HG03064 (cell line): Measurements from ENCODE around the gene OTUD1.
A peak's percentile ranks its signal among the peaks of the same experiment; 100 is the strongest.

ENCODE experiments used
- ATAC-seq: cut with Tn5 transposase; IDR thresholded peaks from one replicate; pipeline ENCODE4 v1.9.1; 2021; ENCODE audit warnings: low read depth; ENCODE audit not compliant: unreplicated experiment

Gene OTUD1

DNA sequence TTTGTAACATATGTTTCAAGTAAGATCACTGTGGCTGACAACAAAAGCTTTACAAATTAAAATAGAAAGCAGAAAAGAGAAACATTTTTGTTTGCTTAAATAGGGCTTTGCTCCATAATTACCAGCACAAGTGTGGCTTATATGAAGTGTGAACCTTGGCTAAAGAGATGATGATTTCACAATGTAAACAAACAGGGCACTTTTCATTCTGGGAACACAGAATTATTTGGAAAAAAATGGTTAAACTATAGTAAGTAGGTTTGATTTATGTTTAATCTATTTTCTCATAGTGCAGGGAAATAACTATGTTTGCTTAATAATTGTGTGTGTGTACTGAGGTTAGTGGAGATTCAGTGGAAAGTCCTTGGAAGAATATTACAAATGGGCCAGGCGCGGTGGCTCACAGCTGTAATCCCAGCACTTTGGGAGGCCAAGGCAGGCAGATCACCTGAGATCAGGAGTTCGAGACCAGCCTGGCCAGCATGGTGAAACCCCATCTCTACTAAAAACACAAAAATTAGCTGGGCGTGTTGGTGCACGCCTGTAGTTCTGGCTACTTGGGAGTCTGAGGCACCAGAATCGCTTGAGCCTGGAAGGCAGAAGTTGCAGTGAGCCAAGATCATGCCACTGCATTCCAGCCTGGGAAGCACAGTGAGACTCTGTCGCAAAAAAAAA lies 19.1 kb upstream of the OTUD1 start:
- no peak for ATAC-seq

DNA sequence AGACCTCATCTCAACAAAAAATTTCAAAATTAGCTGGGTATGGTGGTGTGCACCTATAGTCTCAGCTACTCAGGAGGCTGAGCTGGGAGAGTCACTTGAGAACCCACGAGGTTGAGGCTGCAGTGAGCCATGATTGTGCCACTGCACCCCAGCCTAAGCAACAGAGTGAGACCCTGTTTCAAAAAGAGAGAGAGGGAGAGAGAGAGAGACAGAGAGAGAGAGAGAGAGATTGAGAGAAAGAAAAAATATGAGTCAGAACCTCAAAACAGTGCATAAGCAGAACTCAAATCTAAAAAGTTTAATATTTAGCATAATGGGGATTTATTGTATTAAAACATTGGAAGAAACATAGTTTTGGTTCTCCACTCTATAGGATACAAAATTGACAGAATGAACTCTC lies 17.5 kb upstream of the OTUD1 start:
- ATAC-seq, result no peak

DNA sequence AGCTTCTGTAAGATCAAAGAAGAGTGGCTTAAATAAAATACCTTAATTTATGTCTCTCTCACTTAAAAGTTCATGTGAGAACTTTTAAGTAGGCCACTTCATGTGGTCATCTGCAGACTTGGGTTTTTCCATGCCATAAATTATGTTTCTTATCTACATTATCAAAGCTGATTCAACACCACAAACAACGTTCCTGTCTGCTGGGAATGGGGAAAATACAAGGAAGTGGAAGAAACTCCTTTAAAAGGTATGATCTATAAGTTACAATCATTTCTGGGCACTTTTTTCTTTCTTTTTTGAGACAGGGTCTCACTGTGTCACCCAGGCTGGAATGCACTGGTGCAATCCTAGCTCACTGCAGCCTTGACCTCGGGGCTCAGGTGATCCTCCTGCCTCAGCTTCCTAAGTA lies 16.9 kb upstream of the OTUD1 start:
- no peak for ATAC-seq

DNA sequence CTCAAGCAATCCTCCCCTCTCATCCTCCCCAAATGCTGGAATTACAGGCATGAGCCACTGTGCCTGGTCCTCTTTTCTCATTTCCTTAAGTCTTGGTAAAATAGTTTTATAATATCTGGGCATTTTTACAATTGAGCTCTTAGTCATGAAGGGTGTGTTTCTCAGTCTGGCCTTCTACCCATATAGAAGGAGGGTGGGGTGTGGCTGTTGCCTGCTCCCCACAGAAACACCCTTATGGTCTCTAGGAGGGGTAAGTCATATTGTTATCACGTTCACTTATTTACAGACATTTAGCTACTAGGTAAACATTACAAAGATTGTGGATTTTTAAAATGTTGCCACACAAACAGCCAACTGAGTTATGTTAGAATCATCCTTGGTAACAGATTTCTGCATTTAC lies 6.7 kb upstream of the OTUD1 start:
- ATAC-seq, result no peak

DNA sequence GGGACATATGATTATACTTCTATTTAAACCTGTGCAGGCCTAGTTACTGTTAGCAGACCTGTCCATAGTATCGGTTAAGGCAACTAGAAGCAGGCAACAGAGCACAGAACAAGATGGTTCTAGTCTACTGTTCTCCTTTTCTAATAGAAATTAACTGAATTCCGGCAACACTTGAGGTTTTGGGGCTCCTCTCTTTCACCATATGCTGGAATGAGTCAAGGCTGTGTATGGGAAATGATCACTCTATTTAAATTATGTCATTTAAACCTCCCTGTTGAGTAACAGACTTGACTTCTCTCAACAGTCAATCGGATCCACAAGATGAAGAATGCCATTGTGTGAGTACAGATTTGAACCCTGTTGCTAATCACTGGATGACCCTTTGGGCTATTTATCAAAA lies 6.2 kb upstream of the OTUD1 start:
- no peak for ATAC-seq

DNA sequence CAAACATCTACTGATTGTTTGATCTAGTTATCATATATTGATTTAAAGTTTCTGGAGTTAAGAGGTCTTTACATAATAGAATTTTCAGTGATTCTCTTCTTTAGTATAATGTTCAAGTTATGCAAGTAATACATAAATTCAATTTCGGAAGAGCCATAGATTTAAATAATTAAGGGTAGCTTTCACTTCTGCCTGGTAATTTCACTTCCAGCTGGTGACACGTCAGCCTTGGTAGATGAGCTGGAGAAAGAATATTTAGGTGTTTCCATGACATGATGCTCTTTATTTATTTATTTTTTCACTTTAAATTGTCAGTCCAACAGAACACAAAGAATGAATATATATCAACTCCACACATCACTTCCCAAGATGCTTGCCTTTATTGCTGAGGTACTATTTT lies 5.2 kb upstream of the OTUD1 start:
- ATAC-seq, result no peak

DNA sequence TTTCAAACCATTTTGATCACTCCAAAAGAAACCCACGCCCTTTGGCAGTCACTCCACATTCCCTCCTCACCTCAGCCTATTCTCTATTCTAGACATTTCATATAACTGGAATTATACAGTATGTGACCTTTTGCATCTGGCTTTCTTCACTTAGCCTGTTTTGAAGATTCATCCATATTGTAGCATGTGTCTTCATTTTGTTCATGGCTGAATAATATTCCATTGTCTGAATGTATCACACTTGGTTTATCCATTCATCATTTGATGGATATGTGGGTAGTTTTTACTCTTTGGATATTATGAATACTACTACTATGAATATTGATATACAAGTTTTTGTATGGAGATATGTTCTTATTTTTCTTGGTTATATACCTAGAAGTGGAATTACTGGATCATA lies 3.5 kb upstream of the OTUD1 start:
- ATAC-seq, result no peak

DNA sequence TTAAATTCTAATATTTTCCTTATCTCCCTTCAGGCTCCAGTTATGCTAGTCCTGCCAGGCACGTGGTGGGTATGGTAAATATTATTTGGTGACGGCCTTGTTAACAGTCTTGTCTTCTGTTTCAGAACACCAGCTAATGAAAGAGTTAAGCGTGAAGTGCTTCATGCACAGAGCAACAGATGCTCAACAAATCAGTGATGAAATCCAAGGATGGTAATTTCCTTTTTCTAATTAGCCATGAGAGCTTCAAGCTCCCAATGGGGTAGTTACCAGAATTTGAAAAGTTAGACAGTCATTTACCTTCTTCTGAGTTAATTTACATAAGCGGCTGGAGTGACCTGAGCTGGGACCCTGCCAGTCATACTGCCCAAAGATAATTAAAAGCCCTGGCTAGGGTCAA lies 1.9 kb upstream of the OTUD1 start:
- ATAC-seq, result no peak

DNA sequence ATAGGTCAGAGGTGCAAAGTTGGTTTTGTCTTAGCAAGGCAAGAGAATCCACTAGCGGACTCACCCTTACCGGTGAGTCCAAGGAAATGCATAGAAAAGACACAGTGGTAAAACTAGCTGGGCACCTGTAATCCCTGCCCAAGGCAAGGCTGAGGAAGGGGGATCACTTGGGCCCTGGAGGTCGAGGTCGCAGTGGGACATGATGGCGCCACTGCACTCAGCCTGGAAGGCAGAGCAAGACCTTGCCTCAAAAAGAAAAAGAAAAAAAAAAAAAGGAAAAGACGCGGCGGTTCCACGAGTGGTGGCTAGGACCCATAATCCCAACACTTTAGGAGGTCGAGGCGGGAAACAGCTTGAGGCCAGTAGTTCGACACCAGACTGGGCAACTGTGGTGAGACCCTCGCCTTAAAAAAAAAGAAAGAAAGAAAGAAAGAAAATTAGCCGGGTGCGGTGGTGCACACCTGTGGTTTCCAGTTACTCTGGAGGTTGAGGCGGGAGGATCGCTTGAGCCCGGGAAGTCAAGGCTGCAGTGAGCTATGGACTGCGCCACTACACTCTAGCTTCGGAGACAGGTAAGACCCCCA lies 820 bp upstream of the OTUD1 start:
- no peak for ATAC-seq

DNA sequence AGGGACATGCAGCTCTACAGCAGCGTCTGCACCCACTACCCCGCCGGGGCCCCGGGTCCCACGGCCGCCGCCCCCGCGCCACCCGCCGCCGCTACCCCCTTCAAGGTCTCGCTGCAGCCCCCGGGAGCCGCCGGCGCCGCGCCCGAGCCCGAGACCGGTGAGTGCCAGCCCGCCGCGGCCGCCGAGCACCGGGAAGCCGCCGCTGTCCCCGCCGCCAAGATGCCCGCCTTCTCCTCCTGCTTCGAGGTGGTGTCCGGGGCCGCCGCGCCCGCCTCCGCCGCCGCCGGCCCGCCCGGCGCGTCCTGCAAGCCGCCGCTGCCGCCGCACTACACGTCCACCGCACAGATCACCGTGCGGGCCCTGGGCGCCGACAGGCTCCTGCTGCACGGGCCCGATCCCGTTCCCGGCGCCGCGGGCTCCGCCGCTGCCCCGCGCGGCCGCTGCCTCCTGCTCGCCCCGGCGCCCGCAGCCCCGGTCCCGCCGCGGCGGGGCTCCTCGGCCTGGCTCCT lies 631 bp downstream of the OTUD1 start:
- peak; percentile 10 for ATAC-seq

DNA sequence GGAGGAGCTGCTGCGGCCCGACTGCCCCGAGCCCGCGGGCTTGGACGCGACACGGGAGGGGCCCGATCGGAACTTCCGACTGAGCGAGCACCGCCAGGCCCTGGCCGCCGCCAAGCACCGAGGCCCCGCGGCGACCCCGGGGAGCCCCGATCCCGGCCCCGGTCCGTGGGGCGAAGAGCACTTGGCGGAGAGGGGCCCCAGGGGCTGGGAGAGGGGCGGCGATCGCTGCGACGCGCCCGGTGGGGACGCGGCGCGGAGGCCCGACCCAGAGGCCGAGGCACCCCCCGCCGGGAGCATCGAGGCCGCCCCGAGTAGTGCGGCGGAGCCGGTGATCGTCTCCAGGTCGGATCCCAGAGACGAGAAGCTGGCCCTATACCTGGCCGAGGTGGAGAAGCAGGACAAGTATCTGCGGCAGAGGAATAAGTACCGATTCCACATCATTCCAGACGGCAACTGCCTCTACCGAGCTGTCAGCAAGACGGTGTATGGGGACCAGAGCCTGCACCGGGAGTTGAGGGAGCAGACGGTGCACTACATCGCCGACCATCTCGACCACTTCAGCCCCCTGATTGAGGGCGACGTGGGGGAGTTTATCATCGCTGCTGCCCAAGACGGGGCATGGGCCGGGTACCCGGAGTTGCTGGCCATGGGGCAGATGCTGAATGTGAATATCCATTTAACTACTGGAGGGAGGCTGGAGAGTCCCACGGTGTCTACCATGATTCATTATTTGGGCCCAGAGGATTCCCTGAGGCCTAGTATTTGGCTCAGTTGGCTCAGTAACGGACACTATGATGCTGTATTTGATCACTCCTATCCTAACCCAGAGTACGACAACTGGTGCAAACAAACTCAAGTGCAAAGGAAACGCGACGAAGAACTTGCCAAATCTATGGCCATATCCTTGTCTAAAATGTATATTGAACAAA lies 1.4 kb downstream of the OTUD1 start:
- ATAC-seq, result peak; percentile 21

DNA sequence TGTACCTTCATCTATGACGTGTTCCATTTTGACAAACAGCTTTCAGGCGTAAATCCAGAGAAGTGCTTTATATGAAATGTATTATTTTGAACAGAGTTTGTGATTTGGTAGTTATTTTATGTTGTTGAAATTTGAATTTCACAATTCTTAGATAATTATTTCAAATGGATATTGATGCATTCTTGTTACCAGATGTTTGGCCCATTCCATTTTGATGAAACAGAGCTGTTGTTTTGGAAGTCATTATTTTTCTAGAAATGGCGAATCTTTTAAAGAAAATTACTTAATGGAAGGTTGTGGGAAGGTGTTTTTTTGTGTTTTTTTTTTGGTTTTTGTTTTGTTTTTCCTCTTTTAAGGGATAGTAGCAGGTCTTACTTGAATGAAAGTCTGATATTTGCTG lies 2.4 kb downstream of the OTUD1 start:
- ATAC-seq, result no peak

DNA sequence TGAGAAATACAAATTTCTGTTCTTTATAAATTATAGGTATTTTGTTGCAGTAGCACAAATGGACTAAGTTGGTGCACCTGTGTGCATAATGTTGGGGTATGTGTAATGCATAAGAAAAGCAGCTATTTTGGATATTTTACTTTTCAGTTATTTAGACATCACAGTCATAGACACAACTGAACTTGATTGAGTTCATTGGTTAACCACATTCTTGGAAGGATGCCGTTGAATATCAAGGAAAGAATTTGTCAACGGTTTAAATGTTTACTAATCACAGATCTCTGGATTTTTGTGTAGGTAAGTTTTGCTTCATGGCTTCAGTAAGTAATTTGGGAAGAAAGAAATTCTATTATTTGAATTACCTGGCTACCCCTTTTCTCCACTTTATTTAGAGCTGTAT lies 4.1 kb downstream of the OTUD1 start:
- ATAC-seq, result no peak

DNA sequence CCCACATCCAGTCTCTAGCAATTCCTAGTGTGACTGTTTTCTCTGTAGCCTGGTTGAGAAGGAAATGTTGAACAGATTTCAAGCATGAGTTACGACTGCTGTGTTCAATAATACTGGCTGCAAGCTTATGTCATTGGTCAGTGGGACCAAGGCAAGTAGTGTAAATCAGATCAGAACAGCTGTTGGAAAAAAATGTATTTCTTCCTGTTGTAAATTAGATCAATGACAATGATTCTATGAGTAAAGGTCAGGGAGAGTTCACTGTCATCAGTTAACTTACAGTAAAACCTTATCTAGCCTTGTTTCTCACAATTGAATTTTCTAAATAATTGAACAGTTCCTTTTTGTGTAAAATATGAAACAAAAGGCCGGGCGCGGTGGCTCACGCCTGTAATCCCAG lies 6.7 kb downstream of the OTUD1 start:
- ATAC-seq, result no peak

DNA sequence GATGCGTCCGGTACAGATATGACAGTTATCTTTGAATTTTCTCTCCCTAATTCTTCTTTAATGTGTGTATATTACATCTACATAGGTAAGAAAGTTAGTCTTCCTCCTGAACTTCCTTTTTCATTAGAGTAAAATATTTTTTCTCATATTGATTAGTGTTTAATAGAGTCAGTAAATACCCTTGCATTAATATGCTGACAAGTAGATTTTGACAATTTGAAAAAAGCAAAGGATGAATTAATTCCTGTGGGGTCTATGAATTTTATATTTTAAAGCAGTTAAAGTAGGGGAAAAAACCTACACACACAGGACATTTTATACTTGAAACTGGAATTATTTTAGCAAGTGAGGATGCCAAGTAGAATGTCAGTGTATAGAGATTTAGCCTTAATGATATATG lies 9.4 kb downstream of the OTUD1 start:
- ATAC-seq, result no peak

DNA sequence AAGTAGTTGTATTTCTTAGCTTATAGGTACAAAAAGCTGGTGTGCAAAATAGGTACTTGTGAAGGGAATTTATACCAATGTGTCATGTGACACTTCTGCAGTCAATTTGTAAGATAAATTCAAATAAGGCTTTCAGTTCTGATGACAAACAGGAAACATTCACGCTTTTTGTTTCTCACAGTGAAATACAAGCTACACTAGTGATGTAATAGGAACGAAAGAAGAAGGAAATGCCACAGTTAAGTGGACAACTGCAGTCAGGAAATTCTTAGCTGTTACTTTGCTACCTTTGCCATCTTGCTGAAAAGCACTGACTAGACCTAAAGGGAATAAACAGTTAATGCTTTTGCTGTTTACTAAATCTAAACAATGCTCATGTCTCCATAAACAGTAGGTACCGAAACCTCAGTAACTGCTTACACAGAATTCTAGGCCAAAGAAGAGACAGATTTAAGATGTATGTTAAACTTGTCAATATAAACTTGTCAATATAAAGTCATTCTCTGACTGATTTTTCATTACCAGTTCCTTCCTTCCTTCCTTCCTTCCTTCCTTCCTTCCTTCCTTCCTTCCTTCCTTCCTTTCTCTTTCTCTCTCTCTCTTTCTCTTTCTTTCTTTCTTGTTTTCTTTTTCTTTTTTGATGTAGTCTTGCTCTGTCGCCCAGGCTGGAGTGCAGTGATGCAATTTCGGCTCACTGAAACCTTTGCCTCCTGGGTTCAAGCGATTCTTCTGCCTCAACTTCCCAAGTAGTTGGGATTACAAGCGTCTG lies 10.1 kb downstream of the OTUD1 start:
- ATAC-seq, result peak; percentile 84

DNA sequence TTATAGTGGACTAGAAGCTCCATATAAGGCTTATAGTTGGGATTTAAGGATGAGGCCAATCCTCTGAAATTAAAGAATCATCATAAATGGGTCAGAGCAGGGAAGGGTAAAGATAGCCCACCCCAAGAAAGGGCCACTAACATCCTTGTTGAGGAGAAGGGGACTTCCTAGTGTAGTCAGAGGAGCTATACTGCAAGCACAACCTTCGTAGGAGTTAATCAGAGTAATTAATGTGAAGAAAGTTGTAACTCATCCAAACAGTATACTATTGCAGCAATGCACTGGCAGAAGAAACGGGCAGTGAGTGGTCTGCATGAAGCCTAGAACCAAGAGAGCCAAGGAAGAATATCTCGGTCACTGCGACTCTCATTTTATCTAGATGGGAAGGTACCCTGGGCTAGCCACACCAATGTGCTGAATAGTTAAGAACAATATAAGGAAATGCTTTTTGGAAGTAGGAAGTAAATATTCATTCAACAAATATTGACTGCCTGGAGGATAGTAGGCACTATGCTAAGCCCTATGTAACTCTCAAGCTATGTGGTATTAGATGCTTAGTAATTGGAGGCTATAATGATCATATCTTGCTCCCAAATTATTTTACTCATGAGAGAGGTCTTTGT lies 13.3 kb downstream of the OTUD1 start:
- ATAC-seq, result no peak

DNA sequence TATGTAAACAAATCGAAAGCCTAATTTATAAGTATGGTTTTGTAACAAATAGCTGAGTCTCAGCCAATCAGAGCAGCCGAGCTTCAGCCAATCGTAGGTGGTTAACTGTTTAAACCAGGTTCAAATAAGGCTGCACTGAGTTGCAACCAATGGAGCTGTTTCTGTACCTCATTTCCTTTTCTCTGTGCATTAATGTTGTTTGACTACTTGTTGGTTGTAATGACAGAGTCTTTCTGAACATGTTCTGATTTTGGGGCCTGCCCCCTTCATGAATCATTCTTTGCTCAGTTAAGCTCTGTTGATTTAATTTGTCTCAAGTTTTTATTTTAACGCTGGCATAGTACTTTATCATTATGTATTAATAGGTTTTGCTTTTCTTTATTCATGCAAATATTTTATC lies 14.6 kb downstream of the OTUD1 start:
- ATAC-seq, result no peak

DNA sequence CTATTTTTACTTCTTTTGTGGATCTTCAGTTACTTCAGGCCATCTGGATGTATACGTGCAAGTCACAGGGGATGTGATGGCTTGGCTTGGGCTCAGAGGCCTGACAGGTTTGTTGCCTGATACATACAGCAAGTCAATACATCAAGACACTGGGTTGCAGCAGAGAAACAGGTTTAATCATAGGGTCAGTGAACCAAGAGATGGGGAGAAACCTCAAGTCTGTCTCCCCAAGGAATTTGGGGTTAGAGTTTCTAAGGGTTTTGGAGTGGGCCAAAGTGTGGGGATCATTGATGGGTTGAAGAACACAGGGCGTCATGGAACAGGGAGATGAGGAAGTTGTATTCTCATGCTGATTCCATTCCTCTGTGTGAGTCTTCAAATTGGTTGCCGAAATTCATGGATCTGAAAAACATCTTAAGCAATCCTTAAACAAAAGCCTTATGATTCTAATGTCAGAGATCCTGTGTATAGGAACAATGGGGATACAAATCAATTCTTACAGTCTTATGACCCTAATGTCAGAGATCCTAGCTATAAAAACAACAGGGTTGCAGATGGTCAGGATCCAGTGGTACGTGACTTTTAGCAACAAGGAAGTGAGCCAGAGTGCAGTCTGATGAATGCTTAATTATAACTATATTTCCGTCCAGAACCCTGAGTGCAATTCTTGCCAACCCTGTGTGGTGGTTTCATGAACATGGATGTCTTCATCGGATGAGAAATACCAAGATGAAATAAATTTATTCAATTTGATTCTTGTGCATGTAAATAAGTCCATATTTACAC lies 18.9 kb downstream of the OTUD1 start:
- no peak for ATAC-seq
